ENCODE data around the gene GMDS.

Gene GMDS

GRCh38 chr6:2254747-2255146, 9.3 kb upstream of the GMDS start:
- DNase-seq (ENCODE audit: low spot score): no peak
- TF ChIP-seq CTCF (IDR thresholded peaks at IDR 0.05; ENCODE audit: extremely low read depth, missing control alignments): no peak

GRCh38 chr6:2249126-2249525, 3.7 kb upstream of the GMDS start:
- no peak for DNase-seq (ENCODE audit: low spot score)
- TF ChIP-seq CTCF (IDR thresholded peaks at IDR 0.05; ENCODE audit: extremely low read depth, missing control alignments): no peak

GRCh38 chr6:2247664-2248063, 2.3 kb upstream of the GMDS start:
- no peak for TF ChIP-seq CTCF (IDR thresholded peaks at IDR 0.05; ENCODE audit: extremely low read depth, missing control alignments)
- no peak for DNase-seq (ENCODE audit: low spot score)

GRCh38 chr6:2245877-2246863, 765 bp upstream of the GMDS start:
- peak; percentile 46 for DNase-seq (ENCODE audit: low spot score)
- no peak for TF ChIP-seq CTCF (IDR thresholded peaks at IDR 0.05; ENCODE audit: extremely low read depth, missing control alignments)

GRCh38 chr6:2244261-2245102, 923 bp downstream of the GMDS start:
- TF ChIP-seq CTCF (IDR thresholded peaks at IDR 0.05; ENCODE audit: extremely low read depth, missing control alignments): no peak
- DNase-seq (ENCODE audit: low spot score): peak; percentile 25

- TF ChIP-seq CTCF (IDR thresholded peaks at IDR 0.05; ENCODE audit: extremely low read depth, missing control alignments): no peak
- no peak for DNase-seq (ENCODE audit: low spot score)
Observed at GRCh38 chr6:2242311-2242710, 3.1 kb downstream of the GMDS start.

GRCh38 chr6:2240961-2241360, 4.4 kb downstream of the GMDS start:
- TF ChIP-seq CTCF (IDR thresholded peaks at IDR 0.05; ENCODE audit: extremely low read depth, missing control alignments): no peak
- no peak for DNase-seq (ENCODE audit: low spot score)

All from GM20000 (cell line).